Lower lobe of right lung (tissue), 2 donors: ENCODE measurements around the gene MARCHF3. TPM values are rescaled to one million over a fixed set of nuclear protein-coding genes. Genes with fewer than 3 reads are reported as not detected.

Experiments
- ATAC-seq, 2 donors: fragments of 200-7000 bp; cut with Tn5 transposase; one replicate each; pipeline ENCODE4 v1.9.1; 2020 to 2022; ENCODE audit warnings: mild to moderate bottlenecking in 2 of 2, moderate library complexity in 2 of 2
- DNase-seq: peaks from one replicate; pipeline ENCODE4 v3.0.0-alpha.2; 2020
- H3K27ac ChIP-seq: fragments of 200-600 bp; one replicate; pipeline ENCODE4 v1.8.0; 2022
- H3K27me3 ChIP-seq: fragments of 200-600 bp; one replicate; pipeline ENCODE4 v1.8.0; 2022; ENCODE audit warnings: low read depth
- H3K36me3 ChIP-seq: fragments of 200-600 bp; one replicate; pipeline ENCODE4 v1.8.0; 2022; ENCODE audit warnings: mild to moderate bottlenecking
- H3K4me1 ChIP-seq: fragments of 200-600 bp; one replicate; pipeline ENCODE4 v1.8.0; 2022
- H3K4me3 ChIP-seq: fragments of 200-600 bp; one replicate; pipeline ENCODE4 v1.8.0; 2022; ENCODE audit warnings: mild to moderate bottlenecking
- H3K9me3 ChIP-seq: fragments of 200-600 bp; one replicate; pipeline ENCODE4 v1.8.0; 2022
- intact Hi-C: fragments of 100-400 bp; cut with DNase I; formaldehyde crosslinking; loops from one replicate; pipeline ENCODE4 v1.11.0; 2022
- total RNA-seq: library from RNA; stranded (reverse); fragmentation: NEBNext Ultra II Directional; extraction: Animal tissue kit (Norgen Biotek cat#: 25700); gene quantifications from one replicate; pipeline ENCODE4 v1.2.1, GENCODE V29; 2021
- TF ChIP-seq, protein P1 (sequence below): fragments of 200-600 bp; IDR thresholded peaks from one replicate; pipeline ENCODE4 v1.8.0; 2022; ENCODE audit warnings: antibody characterized with exemption, mild to moderate bottlenecking
- donor health status: DM: no; HTN: yes; CAD: no; lungs with severe emphysema.

The MARCHF3 gene
- total RNA-seq, 1 donor from 2014 or later: 14.3 TPM

DNA sequence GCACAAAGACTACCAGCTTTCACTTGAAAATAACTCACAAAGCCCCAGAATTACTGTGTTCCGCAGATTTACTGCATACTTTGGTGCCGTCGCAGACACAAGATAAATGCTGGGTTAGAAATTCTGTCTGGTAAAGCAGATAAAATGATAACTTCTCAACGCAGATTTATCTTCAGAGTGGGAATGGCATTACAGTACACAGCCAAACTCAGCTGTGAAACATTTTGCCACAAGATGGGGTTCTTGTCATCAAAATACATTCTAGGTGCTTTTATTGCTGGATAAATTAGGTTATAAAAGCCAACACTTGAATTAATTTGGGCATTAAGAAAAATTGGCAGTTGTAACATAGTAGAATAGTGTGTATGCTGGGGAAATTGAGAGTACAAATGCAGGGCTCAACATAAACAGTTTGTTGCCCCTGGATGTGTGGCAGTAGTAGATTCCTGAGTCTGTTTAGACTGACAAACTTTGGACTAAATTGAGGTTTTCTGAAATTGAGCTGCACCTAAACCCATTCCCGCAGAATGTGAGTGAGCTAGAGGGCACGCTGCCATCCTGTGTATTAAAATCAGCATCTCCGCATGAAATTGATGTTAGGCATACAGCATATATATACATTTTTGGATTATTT lies 192.3 kb downstream of the MARCHF3 start:
- intact Hi-C loops: no loop called here
- Histone ChIP-seq H3K9me3 (no peaks in the 10 kb centered on the region), H3K36me3 (peaks cover 5% of the 10 kb centered on the region), H3K27ac (no peak overlapping the region), H3K4me1 (no peaks in the 10 kb centered on the region), H3K27me3 (no peaks in the 10 kb centered on the region), H3K4me3 (no peak overlapping the region)
- TF ChIP-seq, protein P1, sequence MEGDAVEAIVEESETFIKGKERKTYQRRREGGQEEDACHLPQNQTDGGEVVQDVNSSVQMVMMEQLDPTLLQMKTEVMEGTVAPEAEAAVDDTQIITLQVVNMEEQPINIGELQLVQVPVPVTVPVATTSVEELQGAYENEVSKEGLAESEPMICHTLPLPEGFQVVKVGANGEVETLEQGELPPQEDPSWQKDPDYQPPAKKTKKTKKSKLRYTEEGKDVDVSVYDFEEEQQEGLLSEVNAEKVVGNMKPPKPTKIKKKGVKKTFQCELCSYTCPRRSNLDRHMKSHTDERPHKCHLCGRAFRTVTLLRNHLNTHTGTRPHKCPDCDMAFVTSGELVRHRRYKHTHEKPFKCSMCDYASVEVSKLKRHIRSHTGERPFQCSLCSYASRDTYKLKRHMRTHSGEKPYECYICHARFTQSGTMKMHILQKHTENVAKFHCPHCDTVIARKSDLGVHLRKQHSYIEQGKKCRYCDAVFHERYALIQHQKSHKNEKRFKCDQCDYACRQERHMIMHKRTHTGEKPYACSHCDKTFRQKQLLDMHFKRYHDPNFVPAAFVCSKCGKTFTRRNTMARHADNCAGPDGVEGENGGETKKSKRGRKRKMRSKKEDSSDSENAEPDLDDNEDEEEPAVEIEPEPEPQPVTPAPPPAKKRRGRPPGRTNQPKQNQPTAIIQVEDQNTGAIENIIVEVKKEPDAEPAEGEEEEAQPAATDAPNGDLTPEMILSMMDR: peak; percentile 42
- ATAC-seq: no peak
- no peak for DNase-seq

DNA sequence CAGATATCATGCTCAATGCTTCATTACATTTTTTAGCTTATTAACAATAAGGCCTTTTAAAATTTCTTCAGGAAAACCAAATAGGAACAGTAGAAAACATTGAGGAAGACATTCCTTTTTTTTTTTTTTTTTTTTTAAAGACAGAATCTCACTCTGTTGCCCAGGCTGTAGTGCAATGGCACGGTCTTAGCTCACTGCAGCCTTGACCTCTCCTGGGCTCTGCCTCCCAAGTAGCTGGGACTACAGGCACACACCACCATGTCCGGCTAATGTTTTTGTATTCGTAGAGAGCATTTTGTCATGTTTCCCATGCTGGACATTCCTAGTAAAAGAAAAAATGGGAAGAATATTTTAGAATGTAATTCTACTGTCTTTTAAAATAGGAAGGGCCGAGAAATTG lies 193.1 kb downstream of the MARCHF3 start:
- H3K4me1 ChIP-seq: no peaks in the 10 kb centered on the region
- intact Hi-C loops: no loop called here
- peaks cover 5% of the 10 kb centered on the region for H3K36me3 ChIP-seq

DNA sequence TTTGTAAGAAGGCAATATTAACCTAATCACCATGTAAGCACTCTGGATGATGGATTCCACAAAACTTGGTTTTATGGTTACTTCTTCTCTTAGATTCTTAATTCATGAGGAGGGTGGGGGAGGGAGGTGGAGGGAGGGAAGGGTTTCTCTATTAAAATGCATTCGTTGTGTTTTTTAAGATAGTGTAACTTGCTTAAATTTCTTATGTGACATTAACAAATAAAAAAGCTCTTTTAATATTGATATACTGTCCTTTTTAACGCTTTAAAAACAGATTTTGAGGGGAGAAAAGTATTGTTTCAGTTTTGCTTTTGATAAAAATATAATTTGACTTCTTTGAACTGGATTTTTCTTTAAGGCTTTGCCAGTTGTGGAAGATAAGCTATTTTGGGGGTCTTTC lies 193.6 kb downstream of the MARCHF3 start:
- H3K27ac ChIP-seq: no peak overlapping the region
- ATAC-seq (no peak), DNase-seq (no peak)
- no peaks in the 10 kb centered on the region for H3K4me1 ChIP-seq
- H3K27me3 ChIP-seq: no peaks in the 10 kb centered on the region
- TF ChIP-seq, protein P1: no peak
- peaks cover 5% of the 10 kb centered on the region for H3K36me3 ChIP-seq
- H3K4me3 ChIP-seq: no peak overlapping the region
- intact Hi-C loops: no loop called here
- no peaks in the 10 kb centered on the region for H3K9me3 ChIP-seq

More for the DNA sequence above, 193.1 kb downstream of the MARCHF3 start:
- no peak for DNase-seq
- TF ChIP-seq, protein P1: no peak
- Histone ChIP-seq H3K9me3 (no peaks in the 10 kb centered on the region), H3K4me3 (no peak overlapping the region), H3K27ac (no peak overlapping the region), H3K27me3 (no peaks in the 10 kb centered on the region)
- ATAC-seq: no peak

DNA sequence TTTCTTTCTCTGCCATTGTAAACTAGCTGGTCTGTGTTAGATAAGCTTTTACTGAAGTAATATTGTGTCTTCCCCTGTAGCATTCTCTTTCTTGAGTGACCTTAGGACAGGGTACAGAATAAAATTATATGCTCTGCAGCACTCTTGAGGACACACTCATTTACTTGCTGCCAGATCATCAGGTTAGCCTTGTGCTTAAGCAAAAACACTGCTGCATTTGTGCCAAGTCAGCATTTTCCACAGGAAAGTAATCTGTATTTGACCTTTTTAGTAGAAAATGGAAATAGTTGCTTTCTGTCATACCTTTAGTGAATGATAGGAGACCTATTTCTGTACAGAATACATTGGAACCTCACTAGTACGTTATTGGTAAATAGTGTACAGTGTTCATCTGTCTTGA lies 199.2 kb downstream of the MARCHF3 start:
- intact Hi-C loops: no loop called here
- TF ChIP-seq, protein P1: no peak
- no peak overlapping the region for H3K27ac ChIP-seq

DNA sequence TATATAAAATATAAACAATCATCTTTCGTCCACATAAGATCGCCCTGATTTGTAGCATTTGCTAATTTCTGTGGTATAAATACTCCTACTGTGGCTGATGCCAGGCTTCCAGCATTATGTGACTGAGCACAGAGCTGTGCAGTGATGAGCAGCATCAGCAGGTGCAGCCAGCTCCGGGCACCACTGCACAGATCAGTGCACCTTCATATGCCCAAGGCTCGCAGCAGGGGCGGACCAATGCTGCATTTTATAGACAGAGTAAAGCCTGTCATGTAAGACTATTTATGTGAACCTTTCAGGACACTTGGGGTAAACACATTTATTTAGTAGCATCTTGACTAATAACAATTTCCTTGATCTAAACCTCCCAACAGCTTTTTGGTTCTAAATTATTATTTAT lies 200.3 kb downstream of the MARCHF3 start:
- Histone ChIP-seq H3K27ac (no peak overlapping the region), H3K27me3 (no peaks in the 10 kb centered on the region), H3K9me3 (no peaks in the 10 kb centered on the region), H3K4me3 (no peak overlapping the region), H3K36me3 (peaks cover 31% of the 10 kb centered on the region), H3K4me1 (no peaks in the 10 kb centered on the region)
- TF ChIP-seq, protein P1: no peak
- intact Hi-C loops: no loop called here
- no peak for DNase-seq
- ATAC-seq: no peak

More for the DNA sequence above, 199.2 kb downstream of the MARCHF3 start:
- H3K4me1 ChIP-seq: no peaks in the 10 kb centered on the region
- no peak overlapping the region for H3K4me3 ChIP-seq
- ATAC-seq (no peak), DNase-seq (no peak)
- no peaks in the 10 kb centered on the region for H3K27me3 ChIP-seq
- H3K9me3 ChIP-seq: no peaks in the 10 kb centered on the region
- H3K36me3 ChIP-seq: peaks cover 28% of the 10 kb centered on the region
